Liver (tissue), 9 donors: ENCODE data around the gene NR2F2. TPM values are rescaled to one million over a fixed set of nuclear protein-coding genes. Genes with fewer than 3 reads are reported as not detected.

Experiments used
- DNase-seq: peaks from one replicate; pipeline ENCODE4 v3.0.0-alpha.2; 2017; ENCODE audit warnings: low spot score
- H3K27ac ChIP-seq, 2 donors: one replicate each; pipeline ENCODE4 v1.7.0; 2013; ENCODE audit warnings: inconsistent platforms in 2 of 2, low read length in 2 of 2, control low read depth in 1 of 2, low read depth in 1 of 2, mild to moderate bottlenecking in 1 of 2
- H3K27me3 ChIP-seq, 4 donors: one replicate each; pipeline versions ENCODE4 v1.6.1 to v1.7.0; 2013; ENCODE audit warnings: low read length in 3 of 4, inconsistent platforms in 1 of 4, mild to moderate bottlenecking in 1 of 4, moderate library complexity in 1 of 4; ENCODE audit not compliant: control insufficient read depth in 4 of 4, insufficient read depth in 4 of 4
- H3K36me3 ChIP-seq, 4 donors: one replicate each; pipeline versions ENCODE4 v1.6.1 to v1.7.0; 2013; ENCODE audit warnings: low read length in 3 of 4, mild to moderate bottlenecking in 3 of 4, low read depth in 1 of 4, moderate library complexity in 1 of 4; ENCODE audit not compliant: control insufficient read depth in 4 of 4, insufficient read depth in 3 of 4
- H3K4me1 ChIP-seq, 4 donors: one replicate each; pipeline versions ENCODE4 v1.6.1 to v1.7.0; 2013; ENCODE audit warnings: low read length in 3 of 4, mild to moderate bottlenecking in 3 of 4, moderate library complexity in 1 of 4; ENCODE audit not compliant: control insufficient read depth in 4 of 4, insufficient read depth in 4 of 4
- H3K4me3 ChIP-seq, 3 donors: one replicate each; pipeline versions ENCODE4 v1.6.1 to v1.7.0; 2013; ENCODE audit warnings: low read length in 3 of 3, control low read depth in 1 of 3, low read depth in 1 of 3, mild to moderate bottlenecking in 1 of 3
- H3K9ac ChIP-seq, 2 donors: one replicate each; pipeline ENCODE4 v1.7.0; 2013; ENCODE audit warnings: low read length in 2 of 2, mild to moderate bottlenecking in 2 of 2, moderate library complexity in 2 of 2, control low read depth in 1 of 2, low read depth in 1 of 2
- H3K9me3 ChIP-seq, 4 donors: one replicate each; pipeline versions ENCODE4 v1.6.1 to v1.7.0; 2013; ENCODE audit warnings: low read length in 3 of 4; ENCODE audit not compliant: control insufficient read depth in 4 of 4
- ATF3 ChIP-seq: IDR thresholded peaks from 2 replicates; pipeline ENCODE4 v1.6.1; 2016; ENCODE audit warnings: antibody characterized with exemption
- CTCF ChIP-seq: fragments of 150-350 bp; IDR thresholded peaks from 2 replicates; pipeline ENCODE4 v1.5.1; 2017; ENCODE audit warnings: improper control_type of control experiment, low read depth, low read length; ENCODE audit not compliant: missing input control
- EGR1 ChIP-seq, 2 donors: IDR thresholded peaks; 2 replicates each; pipeline ENCODE4 v1.6.1; 2016 to 2018; ENCODE audit warnings: antibody characterized with exemption in 2 of 2, low read depth in 2 of 2
- FOXA1 ChIP-seq: IDR thresholded peaks from 2 replicates; pipeline ENCODE4 v1.6.1; 2016; ENCODE audit warnings: antibody characterized with exemption
- FOXA2 ChIP-seq: IDR thresholded peaks from 2 replicates; pipeline ENCODE4 v1.6.1; 2016; ENCODE audit warnings: antibody characterized with exemption
- GABPA ChIP-seq, 2 donors: IDR thresholded peaks in 1 of 2; conservative IDR thresholded peaks in 1 of 2; 2 replicates each; pipeline ENCODE4 v1.6.1; 2016; ENCODE audit warnings: antibody characterized with exemption in 2 of 2, mild to moderate bottlenecking in 1 of 2, moderate library complexity in 1 of 2
- HNF4A ChIP-seq, 2 donors: conservative IDR thresholded peaks; 2 replicates each; pipeline ENCODE4 v1.6.1; 2016; ENCODE audit warnings: antibody characterized with exemption in 2 of 2, mild to moderate bottlenecking in 2 of 2
- HNF4G ChIP-seq: IDR thresholded peaks from 2 replicates; pipeline ENCODE4 v1.6.1; 2016; ENCODE audit warnings: antibody characterized with exemption
- JUND ChIP-seq, 2 donors: IDR thresholded peaks; 2 replicates each; pipeline ENCODE4 v1.6.1; 2016; ENCODE audit warnings: antibody characterized with exemption in 2 of 2
- MAX ChIP-seq: IDR thresholded peaks from 2 replicates; pipeline ENCODE4 v1.6.1; 2016; ENCODE audit warnings: antibody characterized with exemption
- NR2F2 ChIP-seq: IDR thresholded peaks from 2 replicates; pipeline ENCODE4 v1.6.1; 2016; ENCODE audit warnings: antibody characterized with exemption
- RAD21 ChIP-seq, 2 donors: IDR thresholded peaks; 2 replicates each; pipeline ENCODE4 v1.6.1; 2016; ENCODE audit warnings: antibody characterized with exemption in 2 of 2, mild to moderate bottlenecking in 2 of 2
- REST ChIP-seq: IDR thresholded peaks from 2 replicates; pipeline ENCODE4 v1.6.1; 2016; ENCODE audit warnings: antibody characterized with exemption, mild to moderate bottlenecking
- RXRA ChIP-seq, 2 donors: IDR thresholded peaks; 2 replicates each; pipeline ENCODE4 v1.6.1; 2017 to 2018; ENCODE audit warnings: antibody characterized with exemption in 2 of 2, mild to moderate bottlenecking in 1 of 2
- TAF1 ChIP-seq: conservative IDR thresholded peaks from 2 replicates; pipeline ENCODE4 v1.6.1; 2016; ENCODE audit warnings: antibody characterized with exemption, mild to moderate bottlenecking
- YY1 ChIP-seq: IDR thresholded peaks from 2 replicates; pipeline ENCODE4 v1.6.1; 2016; ENCODE audit warnings: antibody characterized with exemption, mild to moderate bottlenecking
- ZBTB33 ChIP-seq: IDR thresholded peaks from 2 replicates; pipeline ENCODE4 v1.6.1; 2016; ENCODE audit warnings: antibody characterized with exemption
- WGBS: extraction: QIAGEN DNeasy Blood & Tissue Kit; methylation state at CpG from one replicate; pipeline ENCODE4 v1.1.7; 2013; 5-methylcytosine and 5-hydroxymethylcytosine counted together
- polyA plus RNA-seq, 2 donors: library from polyadenylated mRNA; stranded (reverse) in 1 of 2; unstranded in 1 of 2; fragments of 200-250 nt in 1 of 2; fragments of >200 nt in 1 of 2; fragmentation: Nextera tagmentation in 1 of 2; extraction: Ambion mirVana in 1 of 2; gene quantifications; one replicate each; pipeline versions ENCODE4 v1.2.1 to v1.2.3, GENCODE V29; 2013 to 2015
- total RNA-seq, 2 donors: library from RNA; depleted of rRNA; stranded (reverse); fragments of >200 nt; gene quantifications; one replicate each; pipeline ENCODE4 v1.2.3, GENCODE V29; 2014
- donor health status: healthy.
- donor health status: healthy.
- donor health status: healthy.
- donor health status: healthy.
- donor health status: healthy.

Gene NR2F2
- total and polyA plus RNA-seq, 4 donors, result 5.9 to 22.4 (median 9.2) TPM

- H3K4me3 ChIP-seq, result peak overlapping the region in 1 of 3 donors; percentile 67
- DNase-seq, result no peak
- H3K9me3 ChIP-seq, result no peaks in the 10 kb centered on the region
- 71% methylated on average over 31 of the region's 31 CpGs for WGBS
- H3K9ac ChIP-seq, result no peak overlapping the region
- no peaks in the 10 kb centered on the region for H3K27me3 ChIP-seq
- peak overlapping the region in 1 of 2 donors; percentile 30 for H3K27ac ChIP-seq
- no peak for TF ChIP-seq HNF4A (conservative IDR thresholded peaks at IDR 0.05)
- no peak for TF ChIP-seq FOXA2
- TF ChIP-seq GABPA (IDR thresholded peaks at IDR 0.05 in 1 of 2, conservative IDR thresholded peaks at IDR 0.05 in 1 of 2), result no peak
- no peak for TF ChIP-seq ATF3
- TF ChIP-seq REST, result no peak
- no peak for TF ChIP-seq HNF4G
- TF ChIP-seq TAF1, result no peak
- TF ChIP-seq RXRA (IDR thresholded peaks at IDR 0.05), result no peak
- TF ChIP-seq JUND (IDR thresholded peaks at IDR 0.05), result no peak
- no peak for TF ChIP-seq ZBTB33
- no peak for TF ChIP-seq FOXA1
- TF ChIP-seq NR2F2, result no peak
- TF ChIP-seq EGR1 (IDR thresholded peaks at IDR 0.05; ENCODE audit: low read depth in 2 of 2), result no peak
- no peak for TF ChIP-seq MAX
- no peak for TF ChIP-seq YY1
- no peak for TF ChIP-seq CTCF
- TF ChIP-seq RAD21 (IDR thresholded peaks at IDR 0.05), result no peak
- peaks cover 8 to 40% (median 23%) of the 10 kb centered on the region in 4 donors for H3K4me1 ChIP-seq
- H3K36me3 ChIP-seq, result no peaks in the 10 kb centered on the region
Observed at GRCh38 chr15:96358001-96358801, 27.7 kb downstream of the NR2F2 start.
